DOHH2 (cell line): ENCODE results near the gene TMEM123.

ENCODE experiments used
- CTCF ChIP-seq: fragments of 200-600 bp; sonication (generic); IDR thresholded peaks from one replicate; pipeline ENCODE4 v1.5.1; 2014; ENCODE audit warnings: antibody characterized with exemption, mild to moderate bottlenecking, low read depth, low read length; ENCODE audit not compliant: poor library complexity, severe bottlenecking
- EZH2phosphoT487 ChIP-seq: fragments of 200-600 bp; sonication (generic); IDR thresholded peaks from 2 replicates; pipeline ENCODE4 v1.6.1; 2017; ENCODE audit warnings: borderline replicate concordance, mild to moderate bottlenecking, antibody characterized with exemption, low read length, moderate library complexity, mixed read lengths

DNA sequence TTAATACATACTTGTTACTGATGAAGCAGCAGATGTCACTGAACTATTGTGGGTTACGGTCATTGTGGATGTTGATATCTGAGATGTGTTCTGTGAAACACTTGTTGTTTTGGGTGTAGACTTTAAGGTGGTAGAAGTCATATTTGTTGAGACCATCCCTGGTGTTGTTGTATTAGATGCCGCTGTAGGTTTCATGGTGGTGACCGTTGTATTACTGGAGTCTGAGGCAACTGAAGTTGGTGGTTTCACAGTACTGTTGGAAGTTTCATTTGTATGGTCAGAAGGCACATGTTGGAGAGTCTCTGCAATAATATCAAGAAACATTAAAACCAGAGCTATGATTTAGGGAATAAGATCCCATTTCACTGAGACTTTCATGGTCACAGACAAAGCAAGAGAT lies 50.7 kb downstream of the TMEM123 start:
- TF ChIP-seq CTCF (no peak), EZH2phosphoT487 (no peak)
